OCI-LY3 (cell line): Measurements from ENCODE around the gene ALS2CL.

Experiments used
- H2AFZ ChIP-seq: fragments of 200-600, 300-600 bp; shearing (Covaris generic); 2 replicates; pipeline ENCODE4 v1.6.0; 2014; ENCODE audit warnings: antibody characterized with exemption, low read depth, low read length
- H3K27ac ChIP-seq: fragments of 200-600, 300-600 bp; sonication (generic); 2 replicates; pipeline ENCODE4 v1.5.1; 2014; ENCODE audit warnings: mild to moderate bottlenecking, low read length, moderate library complexity, mixed read lengths
- H3K27me3 ChIP-seq: fragments of 200-600, 300-600 bp; sonication (generic); 2 replicates; pipeline ENCODE4 v1.6.1; 2014; ENCODE audit warnings: low read depth, low read length, mixed read lengths
- H3K36me3 ChIP-seq: fragments of 200-600, 300-600 bp; sonication (generic); replicated peaks from 2 replicates; pipeline ENCODE3; 2014; ENCODE audit warnings: low read depth, low read length, mixed read lengths
- H3K4me1 ChIP-seq: fragments of 300-600, 200-600 bp; sonication (generic); 2 replicates; pipeline ENCODE4 v1.6.1; 2014; ENCODE audit warnings: low read length, mixed read lengths
- H3K4me2 ChIP-seq: fragments of 200-600, 300-600 bp; sonication (generic); 2 replicates; pipeline ENCODE4 v1.6.1; 2014; ENCODE audit warnings: low read length, mixed read lengths
- H3K4me3 ChIP-seq: fragments of 300-600, 200-600 bp; sonication (generic); 2 replicates; pipeline ENCODE4 v1.5.1; 2014; ENCODE audit warnings: antibody characterized with exemption, mild to moderate bottlenecking, low read length, moderate library complexity
- H3K79me2 ChIP-seq: fragments of 300-600, 200-600 bp; shearing (Covaris generic); 2 replicates; pipeline ENCODE4 v1.6.1; 2014; ENCODE audit warnings: mild to moderate bottlenecking, low read length, mixed read lengths
- H3K9ac ChIP-seq: fragments of 300-600, 200-600 bp; shearing (Covaris generic); 2 replicates; pipeline ENCODE4 v1.6.0; 2014; ENCODE audit warnings: mild to moderate bottlenecking, low read length, moderate library complexity
- H3K9me3 ChIP-seq: fragments of 200-600, 300-600 bp; shearing (Covaris generic); 2 replicates; pipeline ENCODE4 v1.6.1; 2014; ENCODE audit warnings: low read length, mixed read lengths; ENCODE audit not compliant: insufficient read depth
- H4K20me1 ChIP-seq: fragments of 200-600, 300-600 bp; sonication (generic); 2 replicates; pipeline ENCODE4 v1.6.1; 2016; ENCODE audit warnings: low read length, mixed read lengths; ENCODE audit not compliant: insufficient read depth
- EZH2phosphoT487 ChIP-seq: fragments of 200-600 bp; shearing (Covaris generic); IDR thresholded peaks from 2 replicates; pipeline ENCODE4 v1.6.1; 2018; ENCODE audit warnings: antibody characterized with exemption, mixed run types, low read depth
- TF ChIP-seq, protein P1 (sequence below): fragments of 200-600, 300-600 bp; sonication (generic); IDR thresholded peaks from 2 replicates; pipeline ENCODE4 v1.5.1; 2014; ENCODE audit warnings: antibody characterized with exemption, low read length, low read depth

The ALS2CL gene

GRCh38 chr3:46703013-46703520, 9.6 kb upstream of the ALS2CL start:
- Histone ChIP-seq H3K79me2 (peaks cover 29% of the 10 kb centered on the region), H4K20me1 (peaks cover 68% of the 10 kb centered on the region), H2AFZ (no peak overlapping the region), H3K36me3 (peaks cover 28% of the 10 kb centered on the region), H3K4me1 (no peaks in the 10 kb centered on the region), H3K9ac (no peak overlapping the region), H3K4me3 (no peak overlapping the region), H3K4me2 (no peak overlapping the region), H3K9me3 (no peaks in the 10 kb centered on the region), H3K27ac (no peak overlapping the region), H3K27me3 (no peaks in the 10 kb centered on the region)
- no peak for TF ChIP-seq EZH2phosphoT487
- TF ChIP-seq, protein P1, sequence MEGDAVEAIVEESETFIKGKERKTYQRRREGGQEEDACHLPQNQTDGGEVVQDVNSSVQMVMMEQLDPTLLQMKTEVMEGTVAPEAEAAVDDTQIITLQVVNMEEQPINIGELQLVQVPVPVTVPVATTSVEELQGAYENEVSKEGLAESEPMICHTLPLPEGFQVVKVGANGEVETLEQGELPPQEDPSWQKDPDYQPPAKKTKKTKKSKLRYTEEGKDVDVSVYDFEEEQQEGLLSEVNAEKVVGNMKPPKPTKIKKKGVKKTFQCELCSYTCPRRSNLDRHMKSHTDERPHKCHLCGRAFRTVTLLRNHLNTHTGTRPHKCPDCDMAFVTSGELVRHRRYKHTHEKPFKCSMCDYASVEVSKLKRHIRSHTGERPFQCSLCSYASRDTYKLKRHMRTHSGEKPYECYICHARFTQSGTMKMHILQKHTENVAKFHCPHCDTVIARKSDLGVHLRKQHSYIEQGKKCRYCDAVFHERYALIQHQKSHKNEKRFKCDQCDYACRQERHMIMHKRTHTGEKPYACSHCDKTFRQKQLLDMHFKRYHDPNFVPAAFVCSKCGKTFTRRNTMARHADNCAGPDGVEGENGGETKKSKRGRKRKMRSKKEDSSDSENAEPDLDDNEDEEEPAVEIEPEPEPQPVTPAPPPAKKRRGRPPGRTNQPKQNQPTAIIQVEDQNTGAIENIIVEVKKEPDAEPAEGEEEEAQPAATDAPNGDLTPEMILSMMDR = no peak

DNA sequence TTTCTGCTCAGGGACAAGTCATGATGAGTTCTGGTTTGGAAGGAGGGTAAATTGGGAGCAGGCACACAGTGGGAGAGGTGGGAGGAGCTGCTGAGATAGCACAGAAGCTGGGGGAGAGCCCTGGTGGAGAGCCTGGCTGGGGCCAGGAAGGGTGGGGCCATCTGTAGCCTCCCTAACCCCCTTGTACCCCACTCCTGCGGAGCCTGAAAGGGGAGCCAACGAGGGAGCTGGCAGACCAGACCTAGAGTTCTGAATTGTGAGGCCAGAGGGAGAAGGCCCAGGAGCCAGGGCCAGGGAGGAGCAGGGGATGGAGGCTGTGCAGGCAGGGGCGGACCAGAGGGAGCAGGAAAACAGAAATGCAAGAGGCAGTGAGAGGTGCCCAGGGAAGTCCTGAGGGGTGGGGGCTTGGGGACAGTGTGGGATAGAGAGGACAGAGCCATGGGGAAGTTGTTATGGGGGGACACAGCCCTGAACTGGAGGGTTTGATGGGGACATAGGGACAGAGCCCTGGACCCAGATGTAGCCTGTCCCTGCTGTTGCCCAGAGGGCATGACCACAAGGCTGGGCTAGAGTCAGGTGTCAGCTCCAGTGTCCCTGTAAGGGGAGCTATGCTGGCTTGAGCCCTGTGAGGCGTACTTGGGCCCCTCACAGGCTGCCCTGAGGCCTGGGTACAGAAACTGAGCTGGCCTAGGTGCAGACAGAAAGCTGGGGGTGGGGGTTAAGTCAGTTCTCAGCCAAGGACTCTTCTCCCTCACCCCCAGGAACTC, 8.9 kb upstream of the ALS2CL start:
- Histone ChIP-seq H3K79me2 (peaks cover 35% of the 10 kb centered on the region), H3K9me3 (no peaks in the 10 kb centered on the region), H3K27me3 (no peaks in the 10 kb centered on the region), H3K4me3 (no peak overlapping the region), H3K9ac (no peak overlapping the region), H3K4me1 (no peaks in the 10 kb centered on the region), H2AFZ (no peak overlapping the region), H4K20me1 (peaks cover 64% of the 10 kb centered on the region), H3K4me2 (no peak overlapping the region), H3K36me3 (peaks cover 27% of the 10 kb centered on the region), H3K27ac (no peak overlapping the region)
- TF ChIP-seq, protein P1 = no peak
- TF ChIP-seq EZH2phosphoT487 = no peak

- Histone ChIP-seq H4K20me1 (peaks cover 61% of the 10 kb centered on the region), H3K4me3 (no peak within 1 kb of the TSS), H3K27me3 (no peaks in the 10 kb centered on the region), H3K9me3 (no peaks in the 10 kb centered on the region), H3K36me3 (peaks cover 28% of the 10 kb centered on the region), H2AFZ (no peak within 1 kb of the TSS), H3K4me1 (no peaks in the 10 kb centered on the region), H3K27ac (no peak within 1 kb of the TSS), H3K4me2 (no peak within 1 kb of the TSS), H3K79me2 (peaks cover 46% of the 10 kb centered on the region), H3K9ac (no peak within 1 kb of the TSS)
- TF ChIP-seq, protein P1 = no peak
- TF ChIP-seq EZH2phosphoT487 = no peak
Measured at GRCh38 chr3:46701181-46701939, 7.9 kb upstream of the ALS2CL start, which contains the start of gene TMIE. Gene TMIE, plus strand, starts transcription at chr3:46701392. Its CDS starts 96 bp downstream, at chr3:46701488.

- no peak overlapping the region for H3K9ac ChIP-seq
- H3K9me3 ChIP-seq = no peaks in the 10 kb centered on the region
- peaks cover 28% of the 10 kb centered on the region for H3K36me3 ChIP-seq
- H3K4me1 ChIP-seq = peaks cover 6% of the 10 kb centered on the region
- H3K4me3 ChIP-seq = no peak overlapping the region
- peaks cover 52% of the 10 kb centered on the region for H3K79me2 ChIP-seq
- H3K27me3 ChIP-seq = no peaks in the 10 kb centered on the region
- H3K27ac ChIP-seq = no peak overlapping the region
- H3K4me2 ChIP-seq = no peak overlapping the region
- no peak overlapping the region for H2AFZ ChIP-seq
- TF ChIP-seq EZH2phosphoT487 = no peak
- peaks cover 58% of the 10 kb centered on the region for H4K20me1 ChIP-seq
Measured at GRCh38 chr3:46700772-46701171, 7.3 kb upstream of the ALS2CL start.
